GM23338 (cell line): ENCODE results near the gene U2SURP.

Source experiments
- CREB1 ChIP-seq: fragments of 250-450 bp; sonication (Bioruptor Pico); IDR thresholded peaks from 2 replicates; pipeline ENCODE4 v1.5.0; 2020; ENCODE audit warnings: low read depth, mild to moderate bottlenecking, moderate library complexity
- CTCF ChIP-seq, 2 experiments: fragments of 200-600 bp in 1 of 2; sonication (generic) in 1 of 2; conservative IDR thresholded peaks; 2 replicates each; pipeline versions ENCODE4 v1.5.1 to v1.6.1; 2016 to 2017; ENCODE audit warnings: antibody characterized with exemption in 2 of 2, low read depth in 2 of 2, mild to moderate bottlenecking in 2 of 2, moderate library complexity in 1 of 2
- EZH2 ChIP-seq: fragments of 200-600 bp; sonication (generic); IDR thresholded peaks from one replicate; pipeline ENCODE4 v1.8.0; 2017; ENCODE audit warnings: antibody characterized with exemption, mild to moderate bottlenecking, low read depth; ENCODE audit not compliant: unreplicated experiment
- EZH2phosphoT487 ChIP-seq: fragments of 200-600 bp; sonication (generic); IDR thresholded peaks from one replicate; pipeline ENCODE4 v1.8.1; 2018; ENCODE audit warnings: antibody characterized with exemption; ENCODE audit not compliant: unreplicated experiment
- JUNB ChIP-seq: IDR thresholded peaks from one replicate; pipeline ENCODE4 v1.6.1; 2016; ENCODE audit warnings: antibody characterized with exemption; ENCODE audit not compliant: unreplicated experiment
- NANOG ChIP-seq: IDR thresholded peaks from 2 replicates; pipeline ENCODE4 v1.6.1; 2016; ENCODE audit warnings: antibody characterized with exemption, borderline replicate concordance
- POLR2AphosphoS5 ChIP-seq: IDR thresholded peaks from 2 replicates; pipeline ENCODE4 v1.6.1; 2016; ENCODE audit warnings: antibody characterized with exemption, low read depth
- REST ChIP-seq: IDR thresholded peaks from one replicate; pipeline ENCODE4 v1.6.1; 2018; ENCODE audit warnings: antibody characterized with exemption; ENCODE audit not compliant: unreplicated experiment
- STAT1 ChIP-seq: IDR thresholded peaks from one replicate; pipeline ENCODE4 v1.6.1; 2016; ENCODE audit warnings: antibody characterized with exemption; ENCODE audit not compliant: unreplicated experiment
- ZNF114 ChIP-seq: fragments of 250-450 bp; sonication (Bioruptor Pico); IDR thresholded peaks from 2 replicates; pipeline ENCODE4 v1.5.0; 2020; ENCODE audit warnings: mild to moderate bottlenecking, moderate library complexity
- ZNF331 ChIP-seq: fragments of 250-450 bp; sonication (Bioruptor Pico); IDR thresholded peaks from 2 replicates; pipeline ENCODE4 v1.5.0; 2020; ENCODE audit warnings: low read depth, mild to moderate bottlenecking, moderate library complexity
- TF ChIP-seq, protein P1 (sequence below): IDR thresholded peaks from 2 replicates; pipeline ENCODE4 v1.6.1; 2016; ENCODE audit warnings: antibody characterized with exemption

DNA sequence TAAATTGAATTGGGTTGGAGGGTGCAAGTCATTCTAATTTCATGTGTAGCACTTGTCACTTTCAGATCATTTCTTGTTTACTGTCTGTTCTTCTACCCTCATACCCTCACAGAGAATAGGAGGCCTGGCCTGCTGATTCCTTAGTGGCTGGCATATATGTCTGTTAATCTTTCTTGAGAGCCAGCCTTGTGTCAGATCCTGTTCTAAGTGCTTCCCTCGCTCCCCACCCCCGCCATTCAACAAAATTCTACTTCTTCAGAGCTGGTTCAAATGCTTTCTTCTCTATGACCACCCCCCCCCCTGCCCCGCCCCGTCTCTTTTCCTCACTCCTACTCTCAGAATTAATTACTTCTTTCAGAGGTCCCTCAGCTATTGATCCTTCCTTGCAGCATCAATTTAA, 1.5 kb upstream of the U2SURP start:
- TF ChIP-seq CTCF (conservative IDR thresholded peaks at IDR 0.05; ENCODE audit: low read depth in 2 of 2) (no peak), CREB1 (CRISPR knock-in tag) (no peak), JUNB (no peak), POLR2AphosphoS5 (no peak), EZH2phosphoT487 (no peak), REST (no peak), ZNF114 (CRISPR knock-in tag) (no peak), EZH2 (no peak), ZNF331 (CRISPR knock-in tag) (no peak), STAT1 (no peak), NANOG (no peak)
- TF ChIP-seq, protein P1, sequence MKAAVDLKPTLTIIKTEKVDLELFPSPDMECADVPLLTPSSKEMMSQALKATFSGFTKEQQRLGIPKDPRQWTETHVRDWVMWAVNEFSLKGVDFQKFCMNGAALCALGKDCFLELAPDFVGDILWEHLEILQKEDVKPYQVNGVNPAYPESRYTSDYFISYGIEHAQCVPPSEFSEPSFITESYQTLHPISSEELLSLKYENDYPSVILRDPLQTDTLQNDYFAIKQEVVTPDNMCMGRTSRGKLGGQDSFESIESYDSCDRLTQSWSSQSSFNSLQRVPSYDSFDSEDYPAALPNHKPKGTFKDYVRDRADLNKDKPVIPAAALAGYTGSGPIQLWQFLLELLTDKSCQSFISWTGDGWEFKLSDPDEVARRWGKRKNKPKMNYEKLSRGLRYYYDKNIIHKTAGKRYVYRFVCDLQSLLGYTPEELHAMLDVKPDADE = no peak
